GM21526 (cell line): ENCODE results near the gene EXOC4.

ENCODE experiments used
- ATAC-seq: cut with Tn5 transposase; IDR thresholded peaks from one replicate; pipeline ENCODE4 v1.9.1; 2021; ENCODE audit warnings: moderate library complexity; ENCODE audit not compliant: unreplicated experiment, low FRiP score

EXOC4 gene

DNA sequence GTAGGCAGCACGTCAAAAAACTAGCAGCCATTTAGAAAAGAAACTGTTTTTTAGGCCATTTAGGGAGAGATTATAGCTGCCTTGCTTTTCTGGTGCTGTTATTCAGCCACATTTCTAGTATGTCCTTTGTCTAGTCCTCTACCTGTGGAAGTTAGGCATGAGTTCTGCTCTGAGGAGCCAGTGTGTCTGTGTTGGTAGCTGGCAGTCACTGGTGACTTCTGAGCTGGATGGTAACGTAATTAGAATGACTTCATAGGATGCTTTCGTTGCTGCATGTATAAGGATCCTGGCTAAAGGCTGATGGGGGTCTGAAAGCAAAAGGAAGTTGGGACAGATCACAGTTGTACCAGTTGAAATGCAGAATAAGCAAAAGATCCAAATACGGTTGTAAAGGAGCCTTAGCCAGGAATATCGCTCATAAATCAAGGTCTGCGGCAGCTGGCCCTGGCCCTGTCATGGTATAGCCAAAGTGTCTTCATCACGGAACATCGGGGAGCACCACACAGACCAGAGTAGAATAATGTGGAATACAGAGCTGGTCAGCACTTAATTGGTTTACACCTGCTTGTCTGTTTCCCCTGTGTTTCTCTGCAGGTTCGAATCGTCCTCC, 226.7 kb downstream of the EXOC4 start:
- no peak for ATAC-seq

DNA sequence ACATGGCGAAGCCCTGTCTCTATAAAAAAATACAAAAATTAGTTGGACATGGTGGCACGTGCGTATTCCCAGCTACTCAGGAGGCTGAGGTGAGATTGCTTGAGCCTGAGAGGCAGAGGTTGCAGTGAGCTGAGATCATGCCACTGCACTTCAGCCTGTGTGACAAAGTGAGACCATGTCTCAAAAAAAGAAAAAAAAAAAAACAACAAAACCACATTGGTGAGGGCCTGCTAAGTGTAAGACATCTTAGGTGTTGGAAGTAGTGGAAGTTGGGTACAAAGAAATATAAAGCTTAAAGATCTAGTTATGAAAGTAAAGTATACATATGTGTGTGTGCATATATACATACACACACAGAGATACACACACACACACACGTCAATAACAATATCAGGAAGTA, 228.0 kb downstream of the EXOC4 start:
- no peak for ATAC-seq

DNA sequence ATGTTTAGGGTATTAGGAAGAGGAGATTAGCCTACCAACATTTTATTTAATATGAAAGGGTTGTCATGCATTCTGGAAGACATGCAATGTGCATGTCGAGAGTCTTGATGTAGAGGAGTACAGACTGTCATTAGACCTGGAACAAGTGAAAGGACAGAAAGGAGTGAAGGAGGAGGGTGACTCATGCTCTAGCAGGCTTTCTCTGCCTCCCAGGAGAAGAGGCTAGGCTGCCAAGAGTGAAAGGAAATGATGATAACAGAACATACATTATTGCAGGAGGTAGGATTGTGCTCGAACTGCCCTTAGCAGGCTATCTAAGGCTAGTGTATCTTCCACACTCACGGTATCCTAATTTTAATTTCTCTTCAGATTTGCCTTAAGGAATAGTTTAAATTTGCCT, 228.8 kb downstream of the EXOC4 start:
- no peak for ATAC-seq

DNA sequence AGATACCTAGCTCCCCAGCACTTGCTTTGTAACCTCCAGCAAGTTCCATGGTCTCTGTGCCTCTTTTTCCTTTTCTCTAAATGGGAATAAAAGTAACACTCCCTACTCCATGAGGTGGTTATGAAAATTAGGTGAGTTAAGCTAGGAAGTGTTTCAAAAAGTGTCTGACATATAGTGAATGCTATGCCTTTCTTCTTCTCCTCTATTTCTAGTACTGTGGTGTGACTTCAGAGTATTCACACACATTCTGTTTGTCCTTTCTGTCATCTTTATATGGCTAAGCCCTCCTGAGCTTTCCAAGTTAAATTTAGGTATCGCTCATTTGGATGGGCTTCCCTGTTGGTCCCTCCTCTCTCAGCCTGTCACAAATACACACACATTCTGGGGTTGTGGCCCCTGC, 229.7 kb downstream of the EXOC4 start:
- no peak for ATAC-seq

DNA sequence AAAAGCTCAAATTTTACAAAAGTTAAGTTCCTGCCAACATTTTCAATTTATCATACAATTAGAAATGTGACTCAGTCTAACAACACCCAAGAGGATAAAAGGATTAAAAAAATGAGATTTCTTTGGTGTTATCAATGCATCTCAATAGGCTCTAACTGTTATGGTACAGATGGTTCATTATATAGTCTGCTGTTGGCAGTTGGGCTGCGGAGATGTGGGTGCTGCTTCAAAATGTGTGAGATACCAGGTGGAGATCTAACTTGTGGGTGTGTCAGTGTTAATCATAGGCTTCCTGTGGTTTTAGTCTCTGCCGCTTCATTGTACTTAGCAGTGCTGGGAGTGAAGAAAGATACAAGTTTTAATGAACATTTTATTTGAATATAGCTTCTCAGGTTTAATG, 231.2 kb downstream of the EXOC4 start:
- ATAC-seq: no peak

DNA sequence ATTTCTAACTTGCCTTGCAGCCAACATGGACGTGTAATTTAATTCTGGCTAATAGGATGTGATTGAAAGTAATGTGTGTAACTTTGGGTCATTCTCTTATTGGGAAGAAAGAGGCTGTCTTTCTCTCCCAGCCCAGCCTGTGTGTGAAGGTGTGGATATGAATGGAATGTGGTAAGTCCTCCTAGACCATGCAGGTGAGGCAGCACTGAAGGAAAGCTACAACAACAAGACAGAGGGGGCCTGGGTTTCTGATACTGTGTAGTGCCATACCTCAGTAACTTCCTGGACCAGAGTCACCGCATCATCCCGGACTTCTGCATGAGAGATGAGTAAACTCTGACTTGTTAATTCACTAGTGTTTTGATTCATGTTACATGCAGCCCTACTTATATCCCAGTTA, 237.0 kb downstream of the EXOC4 start:
- ATAC-seq: no peak

DNA sequence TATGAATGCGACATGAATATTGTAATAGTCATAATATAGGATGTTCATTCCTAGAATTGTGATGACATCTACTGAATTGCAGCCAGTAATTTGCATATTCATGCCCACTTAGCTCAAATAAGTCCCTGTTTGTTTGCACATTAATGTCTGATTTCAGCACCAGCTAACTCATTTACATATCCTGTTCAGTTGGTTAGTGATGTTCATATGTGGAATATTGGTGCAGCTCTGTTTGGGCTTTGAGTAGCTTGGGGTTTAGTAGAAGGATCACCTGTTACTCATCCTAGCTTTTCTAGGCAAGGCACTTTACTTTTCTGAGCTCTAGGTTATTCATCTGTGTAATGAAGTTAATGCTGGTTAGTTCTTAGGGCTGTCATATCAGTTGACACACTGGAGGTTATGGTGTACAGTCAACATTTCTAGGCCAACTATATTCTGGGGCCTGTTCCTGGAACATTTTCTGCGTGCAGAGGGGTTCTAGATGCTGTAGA, 238.4 kb downstream of the EXOC4 start:
- no peak for ATAC-seq

DNA sequence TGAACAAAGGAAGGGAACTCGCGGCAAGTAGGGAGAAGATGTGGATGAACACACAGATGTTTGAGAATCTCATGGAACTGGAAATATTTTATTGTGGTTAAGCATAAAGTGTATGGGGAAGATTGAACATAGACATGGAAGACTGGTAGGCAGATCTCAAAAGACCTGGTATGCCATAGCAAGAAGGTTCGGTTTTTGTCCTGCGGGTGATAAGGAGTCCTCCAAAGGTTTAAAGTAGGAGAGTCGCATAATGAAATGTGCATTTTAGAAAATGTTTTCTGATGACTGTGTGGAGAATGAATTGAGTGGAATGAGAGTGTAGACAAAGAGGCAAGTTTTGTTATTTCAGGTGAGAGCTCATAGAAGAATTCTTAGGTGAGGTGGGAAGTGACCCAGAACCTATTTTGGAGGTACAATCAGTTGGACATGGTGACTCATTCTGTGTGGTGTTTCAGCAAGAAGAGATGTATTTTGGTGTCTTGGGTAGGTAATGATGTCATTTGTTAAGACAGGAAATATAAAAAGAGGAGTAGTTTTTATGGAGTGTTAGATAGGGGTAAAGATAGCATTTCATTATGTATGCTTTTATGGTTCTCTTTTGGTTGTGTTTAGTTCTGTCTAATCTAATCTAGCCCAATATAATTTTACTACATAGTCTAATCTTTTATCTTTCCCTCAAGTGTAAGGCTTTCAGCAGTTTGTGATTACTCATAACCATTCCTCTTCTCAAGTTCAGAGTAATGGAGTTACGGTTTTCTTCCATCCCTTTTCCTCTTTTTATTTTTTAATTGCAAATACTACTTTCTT, 239.2 kb downstream of the EXOC4 start:
- no peak for ATAC-seq

DNA sequence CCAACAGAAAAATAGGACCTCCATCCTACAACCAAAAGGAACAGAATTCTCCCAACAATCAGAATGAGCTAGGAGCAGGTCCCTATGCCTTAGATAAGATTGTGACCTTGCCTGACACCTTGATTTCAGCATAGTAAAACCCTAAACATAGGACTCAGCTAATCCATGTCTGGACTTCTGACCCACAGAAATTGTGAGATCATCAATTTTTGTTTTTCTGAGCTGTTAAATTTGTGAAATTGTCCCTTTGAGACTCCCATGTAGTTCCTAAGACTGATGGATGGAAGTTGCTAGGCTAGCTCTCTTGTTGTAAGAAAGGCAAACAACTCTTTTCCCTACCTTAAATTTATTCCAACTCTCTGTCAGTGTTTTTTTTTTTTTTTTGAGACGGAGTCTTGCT, 244.2 kb downstream of the EXOC4 start:
- no peak for ATAC-seq

DNA sequence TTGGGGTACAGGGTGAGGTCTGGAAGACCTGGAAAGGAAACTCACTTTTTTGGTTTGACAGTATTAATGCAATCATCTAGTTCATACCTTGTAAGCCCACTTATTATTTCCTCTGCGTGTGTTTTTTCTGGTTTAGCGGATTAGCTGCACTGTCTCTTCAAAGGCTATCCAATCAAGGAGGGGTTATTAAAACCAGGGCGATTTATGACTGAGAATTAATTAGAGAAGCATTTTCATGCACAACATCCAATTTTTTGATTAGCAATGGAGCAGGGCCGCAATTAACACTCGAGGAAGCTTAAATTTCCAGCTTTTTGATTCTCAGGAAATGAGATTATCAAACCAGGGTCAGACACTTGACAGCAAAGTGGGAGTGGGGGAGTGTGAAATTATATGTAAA, 248.9 kb downstream of the EXOC4 start:
- ATAC-seq: no peak

DNA sequence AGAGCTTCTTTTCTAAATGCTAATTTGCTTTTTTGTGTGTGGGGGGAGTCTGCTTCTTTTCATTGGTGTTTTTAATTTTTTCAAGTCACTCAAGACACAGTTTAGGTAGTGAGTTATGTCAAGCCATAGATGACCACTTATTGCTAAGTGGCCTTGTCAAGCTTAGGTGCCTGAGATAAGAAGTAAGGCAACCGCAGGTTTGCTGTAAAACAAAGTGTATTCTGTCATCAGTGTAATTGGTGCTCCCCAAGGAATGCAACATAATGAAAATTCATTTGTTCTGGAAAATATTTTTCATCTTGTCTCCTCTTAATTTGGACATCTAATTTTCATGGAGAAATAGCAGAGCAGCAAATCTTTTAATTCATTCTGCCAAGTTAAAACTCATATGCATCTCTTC, 249.6 kb downstream of the EXOC4 start:
- ATAC-seq: no peak

DNA sequence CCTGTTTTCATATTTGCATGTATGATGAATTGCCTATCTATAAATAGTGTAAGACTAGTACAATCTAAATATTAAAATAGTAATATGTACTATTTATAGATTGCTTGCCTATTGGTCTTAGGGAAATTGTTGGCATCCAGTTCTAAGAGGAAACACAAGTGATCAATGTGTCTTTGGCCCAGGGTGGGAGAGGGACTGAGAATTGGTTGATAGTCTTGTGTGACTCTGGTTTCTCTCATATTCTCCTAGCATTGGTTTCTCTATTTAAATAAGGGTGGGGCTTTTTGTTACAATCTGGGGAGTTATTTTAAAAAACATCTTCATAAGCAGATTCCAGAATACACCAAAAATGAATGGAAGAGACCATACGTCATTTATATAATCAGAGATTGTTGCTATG, 250.1 kb downstream of the EXOC4 start:
- no peak for ATAC-seq

DNA sequence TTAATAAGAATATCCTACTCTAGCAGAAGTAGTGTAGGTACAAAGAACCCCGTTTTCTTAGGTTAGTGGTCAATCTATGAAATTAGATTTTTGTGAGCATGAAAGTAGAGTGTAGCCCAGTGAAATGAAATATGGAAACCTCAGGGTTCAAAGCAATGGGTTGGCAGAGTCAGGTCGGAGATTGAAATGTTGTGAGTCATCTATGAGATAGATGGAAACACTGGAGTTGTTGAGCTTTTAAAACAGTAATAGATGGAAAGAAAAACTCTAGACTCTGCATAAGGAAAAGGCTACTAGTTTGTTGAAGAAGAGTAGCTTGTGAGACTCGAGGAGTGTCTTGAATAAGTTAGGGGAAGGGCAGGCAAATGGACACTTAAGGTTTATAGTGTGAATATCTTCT, 251.9 kb downstream of the EXOC4 start:
- no peak for ATAC-seq

DNA sequence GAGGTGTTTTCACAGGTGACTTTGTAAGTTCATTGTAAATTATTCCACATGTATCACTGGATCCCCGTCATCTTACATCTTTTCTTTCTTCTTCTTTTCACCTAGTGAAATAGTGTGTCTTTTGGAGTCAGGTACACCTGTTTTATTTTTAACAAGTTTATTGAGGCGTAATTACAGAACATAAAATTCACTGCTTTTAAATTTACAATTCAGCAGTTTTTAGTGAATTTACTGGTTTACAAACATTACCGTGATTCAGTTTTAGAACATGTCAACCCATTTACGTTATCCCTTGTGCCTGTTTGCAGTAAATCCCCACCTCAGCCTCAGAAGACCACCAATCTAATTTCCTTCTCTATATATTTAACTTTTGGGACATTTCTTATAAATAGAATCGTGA, 256.9 kb downstream of the EXOC4 start:
- ATAC-seq: no peak

DNA sequence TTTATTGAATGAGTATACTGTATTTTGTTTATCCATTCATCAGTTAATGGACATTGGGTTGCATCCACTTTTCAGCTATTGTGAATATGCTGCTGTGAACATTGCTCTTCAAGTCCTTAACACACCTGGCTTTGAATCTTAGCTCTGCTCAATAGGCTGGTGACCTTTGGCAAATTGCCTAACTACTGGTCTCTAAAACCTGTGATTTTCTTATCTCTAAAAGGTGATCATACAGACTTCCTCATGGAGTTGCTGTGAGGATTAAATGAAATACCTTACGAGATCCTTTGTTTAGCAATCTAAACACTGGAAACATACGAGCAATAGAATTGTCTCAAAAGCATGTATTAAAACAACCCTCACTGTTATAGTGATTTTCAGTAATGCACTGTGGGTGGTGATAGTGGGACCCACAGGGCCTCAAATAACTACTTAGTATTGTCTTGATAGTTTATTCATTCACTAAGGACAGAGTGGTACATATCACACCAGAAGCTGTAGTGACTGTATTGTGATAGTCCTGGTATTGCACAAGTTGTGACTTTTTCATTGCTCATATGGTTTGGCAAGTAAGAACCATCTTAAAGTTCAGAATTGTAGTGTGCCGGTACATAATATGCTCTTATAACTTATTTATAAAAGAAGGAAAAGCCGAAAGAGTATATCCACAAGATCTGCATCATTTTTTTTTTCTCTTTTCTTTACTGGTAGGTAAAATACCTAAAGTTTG, 257.6 kb downstream of the EXOC4 start:
- ATAC-seq: no peak

DNA sequence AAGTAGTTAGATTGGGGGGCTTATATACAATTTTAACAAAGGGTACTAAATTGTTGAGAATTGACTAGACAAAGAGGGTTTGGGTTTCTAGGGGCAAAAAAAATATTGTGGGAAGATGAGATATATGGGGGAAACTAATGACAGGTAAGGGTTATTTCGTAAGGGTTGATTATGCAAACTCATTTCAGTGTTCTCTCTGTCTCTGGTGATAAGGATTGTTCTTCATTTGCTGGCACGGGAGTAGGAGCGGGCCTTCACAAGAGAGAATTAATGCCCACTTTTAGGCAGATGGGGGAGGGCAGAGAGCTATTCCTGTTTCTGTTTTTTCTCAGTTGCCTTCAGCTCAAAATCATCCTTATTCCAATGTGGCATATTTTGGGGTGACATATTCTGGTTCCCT, 258.4 kb downstream of the EXOC4 start:
- ATAC-seq: no peak

DNA sequence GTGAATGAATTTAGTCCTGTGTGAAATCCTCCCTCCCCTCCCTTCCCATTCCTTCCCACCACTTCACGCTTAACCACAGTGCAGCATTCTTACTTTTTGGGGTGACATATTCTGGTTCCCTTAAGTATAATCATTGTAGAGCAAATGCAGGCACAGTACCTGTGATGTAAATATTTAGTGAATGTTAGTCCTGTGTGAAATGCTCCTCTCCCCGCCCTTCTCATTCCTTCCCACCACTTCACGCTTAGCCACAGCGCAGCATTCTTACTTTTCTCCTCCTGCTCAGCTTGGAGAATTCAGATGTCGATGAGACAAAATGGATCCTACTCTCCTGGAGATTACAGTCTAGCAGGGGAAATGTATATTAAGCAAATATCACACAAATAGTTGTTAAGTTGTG, 258.8 kb downstream of the EXOC4 start:
- no peak for ATAC-seq

DNA sequence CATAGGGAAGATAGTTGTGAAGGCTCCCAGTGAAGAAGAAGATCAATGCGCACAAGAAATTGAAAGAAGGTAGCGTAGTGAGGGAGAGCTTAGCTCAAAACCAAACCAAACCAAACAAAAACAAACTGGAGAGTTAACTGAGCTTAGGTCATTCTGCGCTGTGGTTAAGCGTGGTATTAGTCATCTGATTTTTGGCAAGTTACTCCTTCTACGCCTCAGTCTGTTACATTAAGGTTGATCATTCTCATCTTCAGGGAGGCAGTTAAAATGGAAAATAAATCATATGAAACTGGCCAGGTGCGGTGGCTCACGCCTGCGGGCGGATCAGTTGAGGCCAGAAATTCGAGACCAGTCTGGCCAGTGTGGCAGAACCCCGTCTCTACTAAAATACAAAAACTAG, 259.7 kb downstream of the EXOC4 start:
- ATAC-seq: no peak

DNA sequence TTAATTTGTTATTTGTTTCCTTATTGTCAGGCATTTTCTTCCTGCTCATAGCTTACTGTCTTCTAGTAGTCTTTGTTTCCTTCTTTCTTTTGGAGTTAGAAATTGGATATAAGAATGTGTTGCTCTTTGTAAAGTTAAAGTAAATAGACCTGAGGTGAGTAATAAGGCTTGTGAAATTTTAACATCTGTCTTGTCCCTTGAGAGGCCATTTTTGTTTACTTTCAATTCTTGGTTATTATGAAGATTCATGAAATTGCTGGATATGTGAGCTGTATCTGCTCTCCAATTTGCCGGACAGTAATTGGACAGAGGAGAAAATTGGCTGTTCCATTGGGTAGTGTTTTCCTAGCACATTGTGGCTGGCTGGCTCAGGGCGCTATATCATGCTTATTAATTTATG, 260.7 kb downstream of the EXOC4 start:
- ATAC-seq: no peak

DNA sequence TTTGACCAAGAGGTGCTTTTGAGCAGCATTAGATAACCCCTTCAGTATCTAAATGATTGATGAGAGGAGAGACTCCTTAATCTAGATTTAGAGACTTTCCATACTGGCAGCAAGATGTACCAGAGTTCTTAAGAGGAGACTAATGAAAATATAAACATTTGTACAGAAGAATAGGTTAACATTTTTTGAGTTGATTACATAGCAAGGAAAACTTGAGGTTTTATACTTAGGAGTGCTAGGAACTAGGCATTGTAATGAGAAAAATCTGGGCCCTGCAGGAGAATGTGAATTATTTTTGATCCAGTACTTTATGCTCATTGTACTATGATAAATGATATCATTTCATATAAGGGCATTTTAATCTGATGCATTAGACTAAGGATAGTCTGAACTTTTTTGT, 261.7 kb downstream of the EXOC4 start:
- ATAC-seq: no peak

DNA sequence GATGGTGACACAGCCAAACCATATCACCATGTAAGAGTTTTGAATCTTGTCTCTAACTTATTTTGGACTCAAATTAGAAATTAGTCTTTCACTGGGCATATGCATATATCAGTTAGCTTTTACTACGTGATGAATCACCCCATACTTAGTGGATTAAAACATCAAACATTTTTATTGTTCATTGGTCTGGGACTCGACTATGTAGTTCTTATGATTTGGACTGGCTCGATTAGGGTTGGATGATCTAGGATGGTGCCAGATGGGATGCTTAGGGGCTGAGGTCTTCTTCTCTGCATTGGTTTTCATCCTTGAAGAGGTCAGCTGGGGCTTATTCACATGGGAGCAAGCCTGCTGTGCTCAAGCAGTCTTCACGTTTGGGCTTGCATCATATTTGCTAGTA, 264.9 kb downstream of the EXOC4 start:
- ATAC-seq: no peak

DNA sequence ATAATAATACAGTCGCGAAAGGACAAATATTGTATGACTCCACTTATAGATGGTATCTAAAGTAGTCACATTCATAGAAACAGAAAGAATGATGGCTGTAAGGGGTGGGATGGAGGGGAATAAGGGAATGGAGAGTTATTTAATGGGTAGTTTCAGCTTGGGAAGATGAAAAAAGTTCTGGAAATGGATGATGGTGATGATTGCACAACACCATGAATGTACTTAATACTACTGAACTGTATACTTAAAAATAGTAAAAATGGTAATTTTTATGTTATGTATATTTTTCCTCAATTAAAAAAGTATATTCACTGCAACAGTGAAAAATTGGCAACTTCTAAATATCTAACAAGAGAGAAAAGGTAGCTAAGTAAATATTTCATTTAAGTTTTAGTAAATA, 265.8 kb downstream of the EXOC4 start:
- no peak for ATAC-seq
